IPS DF 19.7 (cell line): ENCODE measurements around the gene KRTAP10-5.

Experiments used
- DNase-seq: peaks from one replicate; pipeline ENCODE4 v3.0.0-alpha.2; 2013; ENCODE audit warnings: low read depth, low spot score

The KRTAP10-5 gene

DNA sequence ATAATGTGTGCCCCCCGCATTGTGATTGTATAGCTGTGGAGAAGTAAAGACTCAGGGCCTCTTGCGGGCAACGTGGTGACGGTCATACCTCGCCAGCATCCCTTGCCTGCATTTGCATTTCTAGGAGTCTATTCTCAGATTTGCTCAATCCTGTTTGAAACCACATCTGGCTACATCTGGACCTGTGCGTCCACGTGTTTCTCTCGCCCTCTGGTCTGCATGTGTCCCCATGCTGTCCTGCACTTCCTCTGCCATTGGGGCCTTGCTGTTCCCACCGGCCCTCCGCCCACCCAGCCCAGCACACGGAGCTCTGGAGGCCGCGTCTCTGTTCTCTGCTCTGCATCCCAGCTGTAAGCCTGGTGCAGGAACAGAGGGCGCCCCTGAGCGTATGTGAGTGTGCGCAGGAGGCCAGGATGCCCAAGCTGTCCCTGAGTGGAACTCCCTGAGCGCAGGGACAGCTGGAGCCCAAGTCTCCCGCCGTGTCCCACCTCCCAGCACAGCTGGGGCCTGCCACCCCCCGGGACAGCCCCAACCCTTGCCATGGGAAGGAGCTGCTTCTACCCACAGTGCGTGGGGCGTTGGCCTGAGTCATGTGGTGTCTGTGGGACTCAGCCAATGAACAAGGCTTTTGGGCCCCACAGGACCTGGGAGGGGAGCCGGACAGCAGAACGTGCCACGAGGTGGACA, 30.7 kb downstream of the KRTAP10-5 start:
- no peak for DNase-seq

DNA sequence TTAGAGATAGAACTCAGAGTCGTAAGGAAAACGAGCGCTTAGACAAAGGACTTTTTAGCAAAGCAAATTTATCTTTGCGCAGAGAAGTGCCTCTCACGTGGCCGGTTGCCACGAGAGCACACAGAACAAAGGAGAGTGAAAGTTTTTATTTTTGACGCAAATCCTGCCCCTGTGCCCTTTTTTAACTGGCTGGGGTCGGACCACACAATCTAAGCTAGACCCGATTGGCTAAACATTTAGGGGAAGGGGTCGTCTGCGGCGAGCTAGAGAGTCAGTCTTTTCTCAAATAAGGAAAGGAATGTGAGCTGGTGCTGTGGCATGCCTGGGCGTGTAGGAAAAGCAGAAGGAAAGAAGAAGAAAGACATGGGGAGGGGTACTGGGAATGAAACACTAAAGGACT, 31.5 kb downstream of the KRTAP10-5 start:
- peak; percentile 77 for DNase-seq

DNA sequence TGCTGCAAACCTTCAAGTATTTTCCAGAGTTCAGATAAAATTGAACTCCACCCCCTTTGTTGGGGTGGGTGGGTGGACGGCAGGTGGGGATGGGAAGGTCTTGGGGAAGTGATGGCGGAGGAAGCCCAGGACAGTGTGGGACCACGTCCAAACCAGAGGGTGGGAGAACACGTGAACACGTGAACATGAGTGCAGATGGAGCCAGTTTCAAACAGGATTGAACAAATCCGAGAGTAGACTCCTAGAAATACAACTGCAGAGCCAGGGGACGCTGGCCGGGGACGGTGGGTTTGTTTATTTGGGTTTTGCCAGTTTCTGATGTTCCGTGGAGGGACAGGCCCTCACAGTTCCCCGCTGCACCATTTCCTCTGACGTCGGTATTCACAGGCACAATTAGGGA, 32.0 kb downstream of the KRTAP10-5 start:
- no peak for DNase-seq

DNA sequence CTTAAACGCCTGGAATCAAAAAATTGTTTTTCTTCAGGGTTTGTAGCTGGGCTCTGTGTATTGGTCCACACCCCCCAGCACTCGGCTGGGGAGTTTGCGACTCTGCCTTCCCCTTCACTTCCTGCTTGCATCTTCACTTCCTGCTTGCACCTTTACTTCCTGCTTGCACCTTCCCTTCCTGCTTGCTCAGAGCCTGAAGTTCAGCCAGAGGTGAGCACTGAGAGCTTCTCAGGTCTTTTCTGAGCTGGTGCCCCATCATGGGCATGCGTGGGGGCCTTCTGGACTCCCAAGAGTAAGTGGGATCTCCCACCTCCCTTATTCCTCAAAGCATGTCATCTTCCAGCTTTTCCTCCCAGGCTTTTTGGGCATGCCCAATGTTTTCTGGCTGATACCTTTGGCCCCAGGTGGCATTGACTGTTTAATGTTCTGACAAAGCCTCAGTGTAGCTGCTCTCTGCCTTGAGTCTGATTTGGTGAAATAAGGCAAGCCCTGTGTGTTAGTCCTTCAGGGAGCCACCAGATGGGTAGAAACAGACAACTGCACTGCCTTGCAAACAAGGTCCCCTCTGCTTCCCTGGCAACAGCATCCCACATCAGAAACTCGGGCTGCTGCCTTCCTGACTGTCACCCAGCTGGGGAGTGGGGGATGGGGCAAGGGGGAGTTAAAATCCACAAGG, 32.6 kb downstream of the KRTAP10-5 start:
- DNase-seq, result no peak

DNA sequence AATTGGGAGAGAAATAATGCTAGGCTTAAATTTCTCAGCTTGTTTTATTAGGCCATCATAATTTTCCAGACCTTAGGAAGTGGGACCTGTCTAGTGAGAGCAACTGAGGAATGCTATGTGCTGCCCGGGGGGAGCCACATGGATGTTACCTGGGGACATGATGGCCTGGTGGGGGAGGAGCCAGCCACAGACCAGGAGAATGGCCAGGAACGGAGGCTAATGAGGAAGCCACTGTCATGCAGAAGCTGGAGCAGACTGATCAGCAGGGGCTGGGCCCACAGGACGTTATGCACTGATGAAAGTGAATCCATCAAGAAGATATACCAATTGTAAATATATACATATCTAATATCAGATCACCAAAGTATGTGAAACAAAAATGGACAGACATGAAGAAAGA, 35.8 kb downstream of the KRTAP10-5 start:
- DNase-seq, result no peak

DNA sequence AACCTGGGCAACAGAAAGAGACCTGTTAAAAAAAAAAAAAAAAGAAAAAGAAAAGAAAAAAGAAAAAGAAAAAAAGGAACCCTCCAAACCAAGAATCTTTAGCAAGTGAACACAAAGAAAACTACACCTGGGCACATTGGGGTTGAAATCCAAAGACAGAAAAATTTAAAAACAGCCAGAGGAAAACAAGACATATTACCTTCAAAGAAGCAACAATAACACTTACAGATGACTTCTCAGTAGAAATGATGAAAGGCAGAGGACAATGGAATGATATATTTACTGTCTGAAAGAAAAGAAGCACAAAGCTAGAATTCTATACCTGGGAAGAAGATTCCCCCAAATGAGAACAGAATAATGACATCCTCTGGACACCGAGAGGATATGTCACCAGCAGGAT, 37.7 kb downstream of the KRTAP10-5 start:
- no peak for DNase-seq

DNA sequence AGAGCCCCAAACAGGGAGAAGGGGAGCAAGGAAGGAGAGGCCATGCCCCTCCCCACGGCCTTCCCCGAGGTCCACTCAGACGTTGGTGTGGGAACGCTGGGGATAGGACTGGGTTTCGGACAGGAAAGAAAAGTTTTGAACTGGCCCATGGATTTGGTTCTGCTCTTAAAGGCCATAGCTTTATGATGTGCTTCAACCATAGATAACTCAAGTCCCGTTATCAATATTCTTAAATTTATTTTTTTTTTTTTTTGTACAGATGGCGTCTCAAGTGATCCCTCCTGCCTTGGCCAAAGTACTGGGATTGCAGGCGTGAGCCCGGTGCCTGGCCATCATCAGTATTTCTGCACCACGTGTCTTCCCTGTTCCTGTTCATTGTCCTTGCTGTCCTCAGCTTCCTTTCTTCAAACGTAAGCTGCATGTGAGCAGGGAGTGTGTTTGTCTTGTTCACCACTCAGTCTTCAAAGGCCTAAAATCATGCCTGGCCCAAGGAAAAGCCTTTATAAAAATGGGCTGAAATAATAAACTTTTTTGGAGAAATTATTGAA, 39.6 kb downstream of the KRTAP10-5 start:
- DNase-seq, result no peak

DNA sequence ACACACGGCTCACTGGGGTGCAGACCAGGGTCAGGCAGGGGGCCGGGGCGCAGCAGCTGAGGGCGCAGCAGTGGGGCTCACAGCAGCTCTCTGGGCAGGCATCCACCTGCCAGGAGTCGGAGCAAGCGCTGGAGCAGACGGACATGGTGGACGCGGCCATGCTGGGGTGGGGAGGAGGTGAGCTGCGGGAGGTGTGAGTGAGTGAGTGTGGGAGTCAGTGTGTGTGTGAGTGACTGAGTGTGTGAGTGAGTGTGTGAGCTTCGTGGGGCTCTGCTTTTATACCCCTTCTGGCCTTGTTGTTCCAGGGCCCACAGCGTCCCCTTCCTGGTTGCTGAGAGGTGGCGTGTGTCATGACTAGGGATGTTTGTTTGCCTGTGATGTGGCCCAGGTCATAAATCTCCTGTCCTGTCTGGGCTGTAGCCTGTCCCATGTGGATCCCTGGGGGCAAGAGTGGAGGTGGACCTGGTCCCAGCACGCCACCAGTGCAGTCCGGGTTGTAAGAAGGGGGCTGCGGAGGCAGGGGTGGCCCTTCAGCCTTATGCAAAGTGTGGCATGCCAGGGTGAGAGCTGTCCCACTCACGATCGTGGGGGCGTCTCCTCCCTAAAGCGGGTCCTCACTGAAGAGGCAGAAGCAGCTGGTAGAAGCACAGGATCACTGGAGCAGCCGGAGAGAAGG, 40.3 kb downstream of the KRTAP10-5 start, which contains the start of gene KRTAP10-1:
KRTAP10-1 (minus strand) TSS at position 205 of the 676 bp plus-strand sequence; CDS start at position 160, 45 bp downstream.
- DNase-seq, result no peak

DNA sequence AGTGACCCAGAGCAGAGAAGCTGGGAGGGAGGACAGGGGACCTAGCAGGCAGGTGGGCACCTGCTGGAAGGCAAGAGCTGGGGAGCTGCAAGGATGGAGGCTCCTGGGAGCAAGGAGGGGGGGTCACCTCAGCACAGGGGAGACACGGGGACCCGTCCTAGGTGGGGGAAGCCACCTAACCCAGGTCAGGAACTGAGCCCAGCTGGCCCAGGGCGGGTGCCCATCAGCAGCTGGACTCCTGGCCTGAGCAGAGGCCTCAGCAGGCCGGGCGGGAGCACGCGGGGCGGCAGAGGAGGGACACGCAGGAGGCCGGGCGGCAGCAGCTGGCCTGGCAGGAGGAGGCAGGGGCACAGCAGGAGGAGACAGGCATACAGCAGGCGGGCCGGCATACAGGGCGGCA, 41.4 kb downstream of the KRTAP10-5 start:
- no peak for DNase-seq

DNA sequence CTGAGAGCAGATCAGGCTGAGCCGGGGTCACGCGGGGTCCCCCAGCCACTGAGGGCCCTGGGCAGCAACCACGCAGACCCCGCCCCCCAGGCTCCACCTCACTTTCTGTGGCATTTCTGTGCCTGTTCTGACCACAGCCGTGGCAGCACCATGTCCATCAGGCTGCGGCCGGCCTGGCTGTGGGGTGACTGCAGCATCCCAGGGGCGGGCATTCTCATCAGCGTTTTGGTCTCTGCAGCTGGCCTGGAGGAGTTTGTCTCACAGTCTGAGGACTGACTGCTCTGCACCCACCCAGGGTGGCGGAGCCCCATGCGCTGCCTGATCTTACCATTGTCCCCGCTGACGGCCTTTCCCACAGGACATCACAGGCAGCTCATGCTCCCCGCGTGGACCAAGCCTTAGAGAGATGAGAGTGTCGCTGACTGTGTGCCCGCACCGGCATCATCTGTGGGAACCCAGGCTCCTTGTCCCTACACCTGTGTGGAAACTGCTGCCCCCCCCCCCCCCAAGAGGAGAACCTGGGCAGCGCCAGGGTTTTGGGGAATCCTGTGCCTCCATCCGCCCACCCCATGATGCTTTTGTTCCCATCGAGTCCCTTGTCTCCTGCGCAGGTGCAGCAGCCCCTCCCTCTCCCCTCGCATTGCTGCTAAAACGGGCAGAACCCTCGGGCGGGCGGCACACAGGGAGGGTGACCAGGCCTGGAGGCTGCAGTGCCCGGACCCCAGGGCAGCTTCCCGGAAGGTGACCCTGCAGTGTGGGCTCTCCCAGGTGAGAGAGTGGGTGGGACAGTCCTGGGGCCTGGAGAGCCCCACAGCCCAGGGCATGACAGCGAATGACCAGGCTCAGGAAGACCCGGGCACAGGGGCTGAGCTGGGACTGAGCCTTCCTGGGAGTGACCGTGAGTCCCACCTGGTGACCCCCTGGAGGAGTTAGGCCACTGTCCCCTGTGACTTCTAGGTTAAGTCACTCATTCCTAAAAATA, 42.2 kb downstream of the KRTAP10-5 start:
- no peak for DNase-seq

DNA sequence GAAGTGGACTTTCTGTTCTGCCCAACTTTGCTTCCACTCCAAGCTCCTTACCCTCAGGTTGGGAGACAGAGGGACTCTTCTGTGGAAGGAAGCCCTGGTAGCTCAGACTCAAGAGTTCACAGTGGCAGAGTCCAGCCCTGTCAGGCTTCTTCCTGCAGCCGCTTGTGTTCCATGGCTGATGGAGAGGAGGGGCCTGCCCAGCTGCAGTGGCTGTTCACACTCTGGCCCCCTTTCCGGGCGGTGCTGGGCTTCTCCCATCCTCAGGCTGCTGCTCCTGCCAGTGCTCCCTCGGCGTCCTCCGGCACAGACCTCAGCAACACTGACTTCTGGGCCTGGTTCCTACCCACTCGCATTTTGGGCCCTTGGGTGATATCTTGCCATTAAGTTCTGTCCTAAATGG, 44.4 kb downstream of the KRTAP10-5 start:
- DNase-seq, result no peak

DNA sequence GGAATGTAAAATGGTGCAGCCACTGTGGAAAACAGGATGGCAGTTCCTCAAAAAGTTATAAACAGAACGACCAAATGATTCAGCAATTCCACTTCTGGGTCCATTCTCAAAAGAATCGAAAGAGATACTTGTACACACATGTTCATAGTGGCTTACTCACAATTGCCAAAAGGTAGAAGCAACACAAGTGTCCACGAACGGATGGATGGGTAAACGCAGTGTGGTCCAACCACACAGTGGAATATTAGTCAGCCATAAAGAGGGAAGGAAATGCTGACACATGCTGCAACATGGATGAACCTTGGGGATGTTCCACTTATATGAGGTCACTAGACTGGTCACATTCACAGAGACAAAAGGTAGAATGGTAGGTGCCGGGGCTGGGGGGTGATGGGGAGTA, 45.7 kb downstream of the KRTAP10-5 start:
- no peak for DNase-seq

DNA sequence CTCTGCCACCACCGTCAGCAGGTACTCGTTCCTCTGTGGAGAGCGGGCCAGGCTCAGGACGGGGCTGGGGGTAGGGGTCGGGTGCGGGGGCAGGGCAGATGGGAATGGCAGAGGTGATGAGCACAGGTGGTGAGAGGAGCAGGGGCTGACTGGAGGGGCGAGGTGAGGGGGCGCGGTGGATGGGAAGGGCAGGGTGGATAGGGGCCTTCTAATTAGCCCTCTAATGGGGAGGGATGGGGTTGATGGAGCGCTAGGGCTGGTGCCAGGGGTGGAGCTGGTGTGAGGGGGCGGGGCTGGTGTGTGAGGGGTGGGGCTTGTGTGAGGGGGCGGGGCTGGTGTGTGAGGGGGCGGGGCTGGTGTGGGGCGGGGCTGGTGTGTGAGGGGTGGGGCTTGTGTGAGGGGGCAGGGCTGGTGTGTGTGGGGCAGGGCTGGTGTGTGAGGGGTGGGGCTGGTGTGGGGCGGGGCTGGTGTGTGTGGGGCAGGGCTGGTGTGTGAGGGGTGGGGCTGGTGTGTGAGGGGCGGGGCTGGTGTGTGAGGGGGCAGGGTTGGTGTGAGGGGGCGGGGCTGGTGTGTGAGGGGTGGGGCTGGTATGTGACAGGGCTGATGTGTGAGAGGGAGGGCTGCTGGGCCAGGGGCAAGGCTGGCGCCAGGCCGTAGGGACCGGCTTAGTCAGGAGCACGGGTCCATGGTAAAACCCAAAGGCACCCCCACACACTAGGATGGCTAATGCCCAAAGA, 46.3 kb downstream of the KRTAP10-5 start:
- no peak for DNase-seq

DNA sequence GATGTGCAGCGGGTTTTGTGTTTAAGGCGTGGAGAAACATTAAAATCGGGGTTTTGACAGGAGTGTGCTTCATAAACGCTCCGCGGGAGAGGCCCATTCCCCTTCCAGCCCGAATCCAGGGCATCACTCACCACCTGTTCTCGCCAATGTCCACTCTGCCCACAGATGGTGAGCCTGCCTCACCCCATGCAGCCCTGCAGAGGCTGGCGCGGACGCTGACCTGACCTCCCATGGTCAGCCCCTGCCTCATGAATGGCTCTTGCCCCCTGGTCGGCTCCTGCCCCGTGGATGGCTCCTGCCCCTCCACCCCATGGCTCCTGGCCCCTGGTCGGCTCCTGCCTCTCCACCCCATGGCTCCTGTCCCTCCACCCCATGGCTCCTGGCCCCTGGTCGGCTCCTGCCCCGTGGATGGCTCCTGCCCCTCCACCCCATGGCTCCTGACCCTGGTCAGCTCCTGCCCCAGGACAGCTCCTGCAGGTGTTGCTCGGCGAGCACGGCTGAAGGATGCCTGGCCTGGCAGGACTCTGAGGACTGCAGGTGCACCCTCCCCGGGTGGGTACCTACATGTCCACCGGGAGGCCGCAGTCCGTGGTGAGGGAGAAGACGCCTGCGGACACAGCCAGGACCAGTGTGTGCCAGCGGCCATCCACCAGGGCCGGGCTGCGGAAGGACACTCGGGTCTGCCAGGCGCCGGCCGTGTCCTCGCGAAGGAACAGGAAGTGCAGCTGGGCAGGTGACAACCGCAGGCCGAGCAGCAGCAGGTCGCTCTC, 47.1 kb downstream of the KRTAP10-5 start:
- no peak for DNase-seq

DNA sequence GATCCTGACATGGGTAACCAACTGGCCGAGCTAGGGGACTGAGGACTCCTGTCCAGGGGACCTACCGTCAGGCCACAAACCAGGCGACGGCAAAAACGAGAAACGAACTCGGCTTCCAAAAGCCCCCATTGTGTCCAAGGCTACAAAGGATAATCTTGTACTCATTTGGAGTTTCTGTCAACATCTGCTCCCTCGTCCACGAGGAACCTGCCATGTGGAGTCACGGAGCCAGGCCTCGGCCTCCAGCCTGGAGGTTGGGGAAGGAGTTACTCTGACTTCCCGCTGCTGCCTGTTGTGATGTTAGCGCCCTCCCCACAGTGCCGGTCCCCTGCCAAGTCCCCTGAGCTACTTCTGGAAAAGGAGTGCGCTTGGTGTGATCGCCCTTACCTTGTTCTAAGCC, 47.7 kb downstream of the KRTAP10-5 start:
- no peak for DNase-seq

DNA sequence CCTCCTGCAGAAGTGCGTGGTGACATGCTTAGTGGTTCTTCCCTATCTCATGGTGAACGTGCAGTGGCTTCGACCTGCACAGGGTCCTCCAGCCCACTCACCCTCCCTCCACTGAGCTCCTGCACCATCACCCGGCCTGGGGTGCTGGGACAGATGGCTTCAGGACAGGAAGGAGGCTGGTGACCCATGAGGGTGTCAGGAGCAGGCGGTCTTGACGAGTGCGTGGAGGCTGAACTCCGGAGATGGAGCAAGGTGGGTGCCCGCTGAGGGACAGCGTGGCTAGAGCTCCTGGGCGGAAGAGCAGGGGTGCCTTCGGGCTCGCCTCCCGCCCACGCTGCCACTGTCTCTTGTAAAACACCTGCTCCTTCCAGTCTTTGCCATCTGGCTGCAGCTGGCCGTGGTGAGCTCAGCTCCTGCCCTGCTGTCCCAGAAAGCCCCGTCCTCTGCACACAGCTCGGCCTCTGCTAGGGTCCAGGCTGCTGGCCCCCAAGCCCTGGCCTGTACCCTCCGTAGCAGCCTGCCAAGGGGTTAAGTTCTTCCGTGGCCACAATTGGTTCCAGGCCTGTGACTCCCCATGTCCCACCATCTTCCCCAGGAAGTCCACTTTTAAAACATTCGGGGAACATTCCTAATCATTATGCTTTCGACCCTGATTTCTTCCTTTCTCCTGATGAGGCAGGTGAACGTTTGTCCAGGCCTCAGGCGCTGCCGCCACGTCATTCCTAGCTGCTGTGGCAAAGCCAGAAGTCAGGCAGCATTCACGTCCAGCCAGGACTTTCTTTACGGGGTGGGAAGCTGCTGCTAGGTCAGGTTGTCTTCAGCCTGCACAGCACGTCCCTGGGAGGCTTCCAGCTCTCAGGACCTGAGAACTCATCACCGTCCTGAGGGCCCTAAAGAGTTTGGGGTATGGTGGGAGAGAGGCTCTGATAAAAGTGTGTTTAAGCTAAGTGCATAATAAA, 48.5 kb downstream of the KRTAP10-5 start:
- no peak for DNase-seq

DNA sequence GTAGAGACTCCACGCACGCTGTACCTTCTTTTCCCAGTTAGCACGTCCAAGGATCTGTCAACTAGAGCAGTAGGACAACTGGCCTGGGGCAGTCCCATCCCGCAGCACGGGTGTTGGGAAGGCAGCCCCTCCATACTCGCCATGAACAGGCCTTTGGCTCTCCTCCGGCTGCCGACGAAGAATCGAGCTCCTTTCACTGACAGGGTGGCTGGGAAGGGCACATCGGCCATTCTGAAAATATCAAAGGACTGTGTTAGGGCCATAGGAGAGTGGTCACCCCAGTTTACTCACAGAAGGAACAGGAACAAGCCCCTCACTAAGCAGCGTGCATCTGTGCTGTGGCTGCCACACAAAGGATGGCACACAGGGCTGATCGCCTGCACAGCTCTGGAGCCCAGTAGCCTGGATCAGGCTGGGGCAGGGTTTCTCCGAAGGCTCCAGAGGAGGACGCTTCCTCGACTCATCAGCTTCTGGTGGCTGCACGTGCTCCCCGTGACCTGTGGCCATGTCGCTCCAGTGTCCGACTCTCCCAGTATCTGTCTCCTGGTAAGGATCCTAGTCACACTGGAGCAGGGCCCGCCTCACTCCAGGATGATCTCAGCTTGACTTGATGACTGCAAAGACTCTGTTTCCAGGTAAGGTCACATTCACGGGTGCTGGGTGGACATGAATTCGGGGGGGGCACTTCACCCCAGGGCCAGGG, 49.4 kb downstream of the KRTAP10-5 start:
- no peak for DNase-seq
